HEK293T (cell line): ENCODE measurements around the gene MYZAP.

Source experiments
- ARNT ChIP-seq: fragments of 450-650 bp; IDR thresholded peaks from 2 replicates; pipeline ENCODE4 v1.6.1; 2017; ENCODE audit warnings: mild to moderate bottlenecking
- BHLHE40 ChIP-seq: fragments of 450-650 bp; IDR thresholded peaks from 2 replicates; pipeline ENCODE4 v1.6.1; 2016; ENCODE audit warnings: mild to moderate bottlenecking, moderate library complexity, borderline replicate concordance
- CTBP1 ChIP-seq: fragments of 450-650 bp; IDR thresholded peaks from 2 replicates; pipeline ENCODE4 v1.6.1; 2016; ENCODE audit warnings: borderline replicate concordance
- ELF4 ChIP-seq: fragments of 450-650 bp; IDR thresholded peaks from 2 replicates; pipeline ENCODE4 v1.6.1; 2017; ENCODE audit warnings: antibody characterized with exemption
- FOXK2 ChIP-seq: fragments of 450-650 bp; IDR thresholded peaks from 2 replicates; pipeline ENCODE4 v1.6.1; 2016; ENCODE audit warnings: mild to moderate bottlenecking
- FOXM1 ChIP-seq: fragments of 450-650 bp; IDR thresholded peaks from 2 replicates; pipeline ENCODE4 v1.6.1; 2017; ENCODE audit warnings: mild to moderate bottlenecking, borderline replicate concordance
- L3MBTL2 ChIP-seq: fragments of 450-650 bp; conservative IDR thresholded peaks from 2 replicates; pipeline ENCODE4 v1.6.1; 2016; ENCODE audit warnings: mild to moderate bottlenecking
- LEF1 ChIP-seq: fragments of 450-650 bp; IDR thresholded peaks from 2 replicates; pipeline ENCODE4 v1.6.1; 2017; ENCODE audit warnings: mild to moderate bottlenecking, borderline replicate concordance
- NFRKB ChIP-seq: fragments of 450-650 bp; IDR thresholded peaks from 2 replicates; pipeline ENCODE4 v1.6.1; 2016; ENCODE audit warnings: mild to moderate bottlenecking, moderate library complexity
- PKNOX1 ChIP-seq: fragments of 450-650 bp; IDR thresholded peaks from 2 replicates; pipeline ENCODE4 v1.6.1; 2016
- SP1 ChIP-seq: fragments of 450-650 bp; IDR thresholded peaks from 2 replicates; pipeline ENCODE4 v1.6.1; 2017
- SUZ12 ChIP-seq: fragments of 450-650 bp; IDR thresholded peaks from 2 replicates; pipeline ENCODE4 v1.6.1; 2016; ENCODE audit warnings: mild to moderate bottlenecking
- TARDBP ChIP-seq: fragments of 450-650 bp; IDR thresholded peaks from 2 replicates; pipeline ENCODE4 v1.6.1; 2016
- ZNF384 ChIP-seq: fragments of 450-650 bp; IDR thresholded peaks from 2 replicates; pipeline ENCODE4 v1.6.1; 2016

- TF ChIP-seq CTBP1 (no peak), FOXK2 (no peak), ELF4 (no peak), SP1 (no peak), SUZ12 (no peak), TARDBP (no peak), L3MBTL2 (no peak), NFRKB (no peak), FOXM1 (no peak), PKNOX1 (no peak), BHLHE40 (no peak), ARNT (no peak), ZNF384 (no peak), LEF1 (no peak)
These were observed 46.1 kb downstream of the MYZAP start for GRCh38 chr15:57637846-57638245.
